GM12873 (cell line): Measurements from ENCODE around the gene ASB18.

Experiments
- TF ChIP-seq, protein P1 (sequence below): IDR thresholded peaks from 2 replicates; pipeline ENCODE4 v1.5.1; 2012; ENCODE audit warnings: low read depth, mild to moderate bottlenecking, moderate library complexity, low read length, control low read depth; ENCODE audit not compliant: insufficient read depth; ENCODE audit errors: missing control alignments

ASB18 gene

DNA sequence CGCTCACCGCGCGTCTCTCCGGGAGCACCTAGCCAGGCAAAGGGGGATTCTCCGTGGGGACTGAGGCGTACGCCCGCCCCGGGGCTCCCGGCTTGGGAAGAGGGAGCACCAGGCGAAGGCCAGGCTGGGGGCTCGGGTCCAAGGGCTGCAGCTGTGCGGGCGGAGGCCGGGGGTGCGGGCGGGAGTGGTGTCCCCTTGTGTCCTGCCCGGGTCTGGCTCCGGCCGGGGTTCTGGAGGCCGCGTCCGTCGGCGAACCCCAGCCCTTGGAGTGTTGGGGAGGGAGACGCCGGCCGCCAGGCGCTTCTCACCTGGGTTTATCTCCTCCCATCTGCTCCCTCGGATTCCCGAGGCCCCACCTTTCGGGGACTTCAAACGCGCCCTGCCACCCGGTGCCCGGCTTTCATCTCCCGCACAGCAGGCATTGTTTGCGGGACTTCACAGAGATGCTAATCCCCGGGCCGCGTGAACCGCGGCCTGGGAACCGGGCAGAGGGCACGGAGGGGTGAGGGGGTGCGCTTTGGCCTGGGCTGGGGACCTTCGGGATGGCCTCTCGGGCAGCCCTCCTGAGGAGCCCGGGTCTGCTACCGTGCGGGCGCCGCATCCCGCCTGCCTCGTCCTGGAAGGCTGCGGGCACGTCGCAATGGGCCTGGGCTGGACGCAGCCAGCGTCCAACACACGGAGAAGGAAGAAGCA lies 91.0 kb downstream of the ASB18 start:
- TF ChIP-seq, protein P1, sequence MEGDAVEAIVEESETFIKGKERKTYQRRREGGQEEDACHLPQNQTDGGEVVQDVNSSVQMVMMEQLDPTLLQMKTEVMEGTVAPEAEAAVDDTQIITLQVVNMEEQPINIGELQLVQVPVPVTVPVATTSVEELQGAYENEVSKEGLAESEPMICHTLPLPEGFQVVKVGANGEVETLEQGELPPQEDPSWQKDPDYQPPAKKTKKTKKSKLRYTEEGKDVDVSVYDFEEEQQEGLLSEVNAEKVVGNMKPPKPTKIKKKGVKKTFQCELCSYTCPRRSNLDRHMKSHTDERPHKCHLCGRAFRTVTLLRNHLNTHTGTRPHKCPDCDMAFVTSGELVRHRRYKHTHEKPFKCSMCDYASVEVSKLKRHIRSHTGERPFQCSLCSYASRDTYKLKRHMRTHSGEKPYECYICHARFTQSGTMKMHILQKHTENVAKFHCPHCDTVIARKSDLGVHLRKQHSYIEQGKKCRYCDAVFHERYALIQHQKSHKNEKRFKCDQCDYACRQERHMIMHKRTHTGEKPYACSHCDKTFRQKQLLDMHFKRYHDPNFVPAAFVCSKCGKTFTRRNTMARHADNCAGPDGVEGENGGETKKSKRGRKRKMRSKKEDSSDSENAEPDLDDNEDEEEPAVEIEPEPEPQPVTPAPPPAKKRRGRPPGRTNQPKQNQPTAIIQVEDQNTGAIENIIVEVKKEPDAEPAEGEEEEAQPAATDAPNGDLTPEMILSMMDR, result no peak

- TF ChIP-seq, protein P1, result no peak
Observed at GRCh38 chr2:236172255-236173035, 91.8 kb downstream of the ASB18 start.

- TF ChIP-seq, protein P1, result no peak
Observed at GRCh38 chr2:236171680-236172254, 92.4 kb downstream of the ASB18 start.

DNA sequence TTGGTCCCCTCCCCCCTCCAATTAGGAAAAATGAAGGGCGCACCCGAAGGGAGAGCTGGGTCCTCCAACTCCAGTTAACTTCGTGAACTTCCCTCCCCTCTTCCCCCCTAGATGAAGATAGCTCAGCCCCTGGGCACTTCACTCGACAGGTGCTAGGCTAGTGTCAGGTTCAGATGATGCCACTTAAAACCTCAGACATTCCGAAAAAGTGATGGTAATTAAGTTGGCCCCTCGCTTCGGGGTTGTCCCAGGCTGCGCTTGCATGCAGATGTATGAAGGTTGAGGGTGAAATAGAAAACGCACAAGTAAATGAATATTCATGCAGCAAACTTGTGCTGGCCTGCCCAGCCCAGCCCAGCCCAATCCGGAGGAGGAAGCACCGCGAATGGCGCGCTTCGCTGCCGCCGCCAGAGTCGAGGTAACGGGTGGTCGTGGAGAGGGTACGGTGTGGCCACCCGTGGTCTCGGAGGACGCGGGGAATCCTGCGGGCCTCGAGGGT lies 93.0 kb downstream of the ASB18 start:
- TF ChIP-seq, protein P1, result no peak

DNA sequence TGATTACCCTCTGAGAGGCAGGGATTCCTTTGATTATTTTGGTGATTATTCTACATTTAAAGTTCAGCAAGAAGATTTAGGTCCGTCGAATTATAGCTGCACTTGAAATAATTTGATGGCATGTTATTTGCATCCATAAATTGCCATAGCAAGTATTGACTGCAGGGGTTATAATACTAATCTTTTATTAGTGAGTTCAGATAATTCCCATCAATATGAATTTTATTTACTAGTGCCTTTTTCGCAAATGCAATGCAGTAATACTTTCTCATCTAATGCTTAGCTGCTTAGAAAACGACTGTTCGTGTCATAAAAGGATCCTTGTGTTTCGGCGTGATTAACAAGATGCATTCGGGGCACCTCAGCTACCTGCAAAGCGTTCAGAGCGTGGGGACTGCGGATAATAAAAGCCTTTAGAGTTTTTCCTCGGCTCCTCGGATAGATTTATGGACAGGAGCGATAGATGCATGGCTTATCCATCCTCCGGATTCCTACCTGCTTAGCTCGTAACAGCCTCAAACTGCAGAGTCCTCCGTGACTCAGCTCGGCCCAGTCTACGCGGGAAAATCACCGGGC lies 93.5 kb downstream of the ASB18 start:
- TF ChIP-seq, protein P1, result no peak

GRCh38 chr2:236169741-236170589 lies 94.2 kb downstream of the ASB18 start:
- TF ChIP-seq, protein P1, result no peak
